ENCODE measurements around the gene CBX7.

GRCh38 chr22:39103431-39103830 lies 49.0 kb downstream of the CBX7 start:
- TF ChIP-seq CTCF (conservative IDR thresholded peaks at IDR 0.05; ENCODE audit: low read depth in 2 of 2), result no peak
- TF ChIP-seq ETS1 (IDR thresholded peaks at IDR 0.05), result no peak
- TF ChIP-seq REST (IDR thresholded peaks at IDR 0.05; ENCODE audit: unreplicated experiment), result no peak
- no peak for TF ChIP-seq EZH2phosphoT487 (IDR thresholded peaks at IDR 0.05; ENCODE audit: unreplicated experiment)

Measured in GM23338 (cell line).